K562 (cell line): ENCODE results near the gene CST4. TPM values are rescaled to one million over a fixed set of nuclear protein-coding genes. Genes with fewer than 3 reads are reported as not detected.
A peak's percentile ranks its signal among the peaks of the same experiment; 100 is the strongest.

Experiments
- ATAC-seq: fragments of 200-7000 bp; cut with Tn5 transposase; 3 replicates; pipeline ENCODE4 v1.9.1; 2020; ENCODE audit warnings: moderate library complexity
- BruUV-seq: library from RNA; stranded (reverse); fragments of 400-500 nt; replicated peaks from 2 replicates; lab custom pipeline; 2021; lab: Mats Ljungman, UMichigan
- CTCF ChIA-PET: fragments of 300-600 bp; formaldehyde crosslinking; extraction: SDS; loops from one replicate; lab custom pipeline; 2021; ENCODE audit warnings: low intra/inter-chr PET ratio; lab: Yijun Ruan, JAX
- POLR2A ChIA-PET: fragments of 300-600, 350-650 bp; sonication (Branson Sonifier 250); formaldehyde crosslinking; extraction: SDS; loops from one replicate; lab custom pipeline; 2021; ENCODE audit warnings: antibody characterized with exemption, inconsistent platforms; lab: Yijun Ruan, JAX
- DNase-seq, 4 experiments: peaks; one replicate each; pipeline versions ENCODE4 v3.0.0 to v3.0.0-alpha.2; 2011 to 2018; ENCODE audit warnings: low spot score in 3 of 4, mixed read lengths in 3 of 4; ENCODE audit errors: extremely low read depth in 1 of 4
- FAIRE-seq: peaks from 2 replicates; lab custom pipeline; 2011; peaks lifted over from hg19 to GRCh38; lab: Jason Lieb, UNC
- H2AFZ ChIP-seq: 2 replicates; pipeline ENCODE4 v1.6.0; 2011; ENCODE audit warnings: low read depth, low read length, control low read depth, inconsistent platforms
- H3K27ac ChIP-seq: fragments of 200-600 bp; 3 replicates; pipeline ENCODE4 v1.8.0; 2011; ENCODE audit warnings: low read depth, mild to moderate bottlenecking, control low read depth, inconsistent platforms, low read length, moderate library complexity, mixed read lengths; ENCODE audit errors: extremely low read depth
- H3K27me3 ChIP-seq, 2 experiments: fragments of 300-600 bp in 1 of 2; 2 replicates in 1 of 2; 3 replicates in 1 of 2; pipeline versions ENCODE4 v1.6.0 to v1.8.0; 2011; ENCODE audit warnings: inconsistent platforms in 2 of 2, low read length in 2 of 2, mild to moderate bottlenecking in 1 of 2, mixed read lengths in 1 of 2, moderate library complexity in 1 of 2; ENCODE audit not compliant: control insufficient read depth in 2 of 2, insufficient read depth in 2 of 2
- H3K36me3 ChIP-seq: fragments of 300-600 bp; 3 replicates; pipeline ENCODE4 v1.8.0; 2011; ENCODE audit warnings: mild to moderate bottlenecking, low read length, inconsistent platforms; ENCODE audit not compliant: control insufficient read depth, insufficient read depth
- H3K4me1 ChIP-seq, 2 experiments: fragments of 200-600 bp in 1 of 2; replicated peaks in 1 of 2; 2 replicates in 1 of 2; 3 replicates in 1 of 2; pipeline versions ENCODE4 v1.5.1 to v1.8.0; 2011; ENCODE audit warnings: inconsistent platforms in 2 of 2, low read length in 2 of 2, mild to moderate bottlenecking in 1 of 2, mixed read lengths in 1 of 2, moderate library complexity in 1 of 2; ENCODE audit not compliant: control insufficient read depth in 2 of 2, insufficient read depth in 2 of 2
- H3K4me2 ChIP-seq: 2 replicates; pipeline ENCODE4 v1.6.1; 2011; ENCODE audit warnings: low read length, control low read depth, inconsistent platforms, mixed read lengths; ENCODE audit not compliant: insufficient read depth
- H3K4me3 ChIP-seq: fragments of 200-600 bp; sonication (generic), shearing (Covaris generic); 2 replicates; pipeline ENCODE4 v1.5.1; 2016; ENCODE audit warnings: control low read depth, inconsistent platforms
- H3K79me2 ChIP-seq: fragments of 200-600 bp; 3 replicates; pipeline ENCODE4 v1.8.0; 2011; ENCODE audit warnings: low read length, inconsistent platforms; ENCODE audit not compliant: control insufficient read depth, insufficient read depth
- H3K9ac ChIP-seq, 2 experiments: 2 replicates each; pipeline versions ENCODE4 v1.6.0 to v1.6.1; 2011; ENCODE audit warnings: low read depth in 2 of 2, low read length in 2 of 2, control low read depth in 1 of 2, inconsistent platforms in 1 of 2, mild to moderate bottlenecking in 1 of 2, mixed read lengths in 1 of 2; ENCODE audit not compliant: insufficient read depth in 1 of 2
- H3K9me1 ChIP-seq: one replicate; pipeline ENCODE4 v1.6.0; 2011; ENCODE audit warnings: inconsistent platforms, mild to moderate bottlenecking, low read length, moderate library complexity; ENCODE audit not compliant: control insufficient read depth, insufficient read depth
- H3K9me3 ChIP-seq: replicated peaks from 2 replicates; pipeline ENCODE4 v1.5.1; 2011; ENCODE audit warnings: low read depth, low read length, inconsistent platforms; ENCODE audit not compliant: control insufficient read depth, insufficient read depth
- H4K20me1 ChIP-seq: replicated peaks from 2 replicates; pipeline ENCODE4 v1.6.1; 2011; ENCODE audit warnings: low read length, inconsistent platforms, mixed read lengths; ENCODE audit not compliant: control insufficient read depth, insufficient read depth
- ETV5 ChIP-seq: sonication (generic); formaldehyde crosslinking; IDR thresholded peaks from 2 replicates; pipeline ENCODE4 v1.4.0; 2020; ENCODE audit warnings: low read depth, mild to moderate bottlenecking, missing genetic modification reagents
- NR2C1 ChIP-seq, 2 experiments: fragments of 450-650 bp; IDR thresholded peaks; 2 replicates each; pipeline ENCODE4 v1.6.1; 2017; ENCODE audit warnings: mild to moderate bottlenecking in 2 of 2, antibody characterized with exemption in 1 of 2, inconsistent platforms in 1 of 2, missing compliant biosample characterization in 1 of 2, missing genetic modification characterization in 1 of 2
- TEAD1 ChIP-seq, 2 experiments: fragments of 450-650 bp in 1 of 2; sonication (generic) in 1 of 2; formaldehyde crosslinking; IDR thresholded peaks; 2 replicates each; pipeline versions ENCODE4 v1.4.0 to v1.8.0; 2020 to 2022; ENCODE audit warnings: mild to moderate bottlenecking in 2 of 2, missing genetic modification reagents in 1 of 2
- ZNF12 ChIP-seq: sonication (generic); formaldehyde crosslinking; IDR thresholded peaks from 2 replicates; pipeline ENCODE4 v1.4.0; 2020; ENCODE audit warnings: mild to moderate bottlenecking, missing genetic modification reagents
- ZNF408 ChIP-seq: fragments of 250-450 bp; sonication (Bioruptor Pico); IDR thresholded peaks from 2 replicates; pipeline ENCODE4 v1.4.0; 2020; ENCODE audit warnings: low read depth, mild to moderate bottlenecking, moderate library complexity
- WGBS: fragments of 100-300 bp; shearing (Covaris generic); methylation state at CpG from one replicate; pipeline ENCODE4 v1.1.6; 2016; ENCODE audit warnings: low coverage, mixed read lengths; ENCODE audit not compliant: insufficient coverage; ENCODE audit errors: missing lambda C conversion rate; 5-methylcytosine and 5-hydroxymethylcytosine counted together
- in situ Hi-C: fragments of 300-500 bp; cut with MboI; formaldehyde crosslinking; loops from 4 replicates; pipeline ENCODE4 v1.15.0; 2018; ENCODE audit warnings: inconsistent platforms, mixed read lengths
- intact Hi-C: fragments of 100-400 bp; cut with micrococcal nuclease; formaldehyde crosslinking; loops from 2 replicates; pipeline ENCODE4 v1.14.2; 2022
- polyA plus RNA-seq, 8 experiments: library from polyadenylated mRNA; depleted of rRNA in 4 of 8; stranded (reverse) in 5 of 8; unstranded in 3 of 8; fragments of >200 nt; fragmentation: Nextera tagmentation in 2 of 8; fragmentation: Illumina TruSeq in 1 of 8; extraction: Ambion mirVana in 2 of 8; extraction: Trizol in 1 of 8; gene quantifications; 2 replicates each; pipeline versions ENCODE4 v1.2.1 to v1.2.3, GENCODE V29; 2011 to 2014; ENCODE audit warnings: inconsistent platforms in 1 of 8, missing spikeins in 1 of 8
- total RNA-seq, 7 experiments: library from RNA; depleted of rRNA in 6 of 7; stranded (reverse); fragments of >200 nt in 6 of 7; fragmentation: Illumina TruSeq in 2 of 7; extraction: Trizol in 2 of 7; gene quantifications; 2 replicates each; pipeline versions ENCODE4 v1.2.1 to v1.2.3, GENCODE V29; 2011 to 2021; ENCODE audit warnings: low replicate concordance in 1 of 7
- TF ChIP-seq, protein P1 (sequence below): fragments of 200-800 bp; sonication (Bioruptor generic); IDR thresholded peaks from 2 replicates; pipeline ENCODE4 v1.6.1; 2017; ENCODE audit warnings: missing genetic modification characterization, missing compliant biosample characterization

Gene CST4
- total and polyA plus RNA-seq, 9 of the 15 experiments (the other 6 are each of a cell fraction or from before 2014, with no cell fraction given): not detected

DNA sequence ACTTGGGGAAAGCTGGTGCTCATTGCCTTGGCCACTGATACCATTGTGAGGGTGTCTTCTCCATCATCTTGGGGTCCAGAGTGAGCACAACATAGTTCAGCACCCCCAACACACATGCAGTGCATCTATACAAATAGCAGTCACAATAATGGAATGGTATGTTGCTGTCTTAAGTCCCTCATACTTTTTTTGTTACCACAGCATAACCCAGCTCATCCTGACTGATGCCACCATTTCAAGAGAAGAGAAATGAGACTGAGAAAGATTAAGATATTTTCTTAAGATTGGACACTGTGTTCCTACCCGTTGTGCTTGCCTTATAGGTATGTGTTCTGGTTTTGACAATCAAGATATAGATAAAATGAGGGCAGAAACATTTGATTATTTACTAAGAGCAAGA, 15.6 kb downstream of the CST4 start:
- no peak overlapping the region for H3K9ac ChIP-seq
- no peak overlapping the region for H3K4me3 ChIP-seq
- no TSS peak for BruUV-seq
- H3K36me3 ChIP-seq: no peaks in the 10 kb centered on the region
- no peak overlapping the region for H3K4me2 ChIP-seq
- in situ Hi-C loops (no loop called here), intact Hi-C loops (no loop called here)
- ATAC-seq (no peak), DNase-seq (no peak), FAIRE-seq (no peak)
- no peak for TF ChIP-seq TEAD1 (CRISPR knock-in tag; IDR thresholded peaks at IDR 0.05)
- TF ChIP-seq ZNF12 (CRISPR knock-in tag): peak; percentile 64; the same call in 1 of the 2 replicates
- H3K4me1 ChIP-seq: no peaks in the 10 kb centered on the region
- H3K27me3 ChIP-seq: no peaks in the 10 kb centered on the region
- ChIA-PET POLR2A (no interaction called here), CTCF (no interaction called here)
- no peak overlapping the region for H3K27ac ChIP-seq
- no peaks in the 10 kb centered on the region for H3K9me3 ChIP-seq
- 0% methylated on average over 1 of the region's 1 CpG for whole genome bisulfite sequencing
- H2AFZ ChIP-seq: no peak overlapping the region
- H3K9me1 ChIP-seq: no peaks in the 10 kb centered on the region
- H3K79me2 ChIP-seq: no peaks in the 10 kb centered on the region
- no peaks in the 10 kb centered on the region for H4K20me1 ChIP-seq

DNA sequence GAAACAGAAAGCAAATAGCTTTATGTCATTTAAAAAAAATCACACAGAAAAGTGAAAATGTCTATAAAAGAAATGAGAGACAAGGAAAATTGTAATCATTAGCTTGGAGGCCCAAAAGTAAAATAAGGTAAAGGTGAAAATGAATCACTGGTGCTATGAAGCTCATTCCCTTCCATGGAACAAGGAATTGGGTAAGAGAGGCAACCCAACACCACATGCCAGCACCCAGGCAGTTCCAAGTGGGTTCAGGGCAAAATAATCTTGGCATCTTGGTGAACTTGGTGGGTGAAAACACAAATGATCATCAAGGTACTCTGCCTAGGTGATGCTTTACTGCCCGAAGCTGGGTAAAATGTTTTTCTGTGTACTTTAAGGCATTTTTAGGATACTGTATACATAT, 16.7 kb downstream of the CST4 start:
- FAIRE-seq (no peak), DNase-seq (no peak), ATAC-seq (no peak)
- CTCF ChIA-PET: no interaction called here
- Histone ChIP-seq H3K27ac (no peak overlapping the region), H3K9ac (no peak overlapping the region), H2AFZ (no peak overlapping the region), H3K36me3 (no peaks in the 10 kb centered on the region), H3K79me2 (no peaks in the 10 kb centered on the region), H3K9me3 (no peaks in the 10 kb centered on the region), H3K27me3 (no peaks in the 10 kb centered on the region), H4K20me1 (no peaks in the 10 kb centered on the region), H3K4me3 (no peak overlapping the region), H3K4me1 (no peaks in the 10 kb centered on the region), H3K9me1 (no peaks in the 10 kb centered on the region), H3K4me2 (no peak overlapping the region)
- WGBS: 0% methylated on average over 1 of the region's 1 CpG
- in situ Hi-C loops (no loop called here), intact Hi-C loops (no loop called here)
- BruUV-seq: no TSS peak
- no peak for TF ChIP-seq NR2C1 (IDR thresholded peaks at IDR 0.05)
- no peak for TF ChIP-seq NR2C1 (tag; IDR thresholded peaks at IDR 0.05)
- no peak for TF ChIP-seq ETV5 (CRISPR knock-in tag)
- TF ChIP-seq ZNF408: no peak
- TF ChIP-seq, protein P1, sequence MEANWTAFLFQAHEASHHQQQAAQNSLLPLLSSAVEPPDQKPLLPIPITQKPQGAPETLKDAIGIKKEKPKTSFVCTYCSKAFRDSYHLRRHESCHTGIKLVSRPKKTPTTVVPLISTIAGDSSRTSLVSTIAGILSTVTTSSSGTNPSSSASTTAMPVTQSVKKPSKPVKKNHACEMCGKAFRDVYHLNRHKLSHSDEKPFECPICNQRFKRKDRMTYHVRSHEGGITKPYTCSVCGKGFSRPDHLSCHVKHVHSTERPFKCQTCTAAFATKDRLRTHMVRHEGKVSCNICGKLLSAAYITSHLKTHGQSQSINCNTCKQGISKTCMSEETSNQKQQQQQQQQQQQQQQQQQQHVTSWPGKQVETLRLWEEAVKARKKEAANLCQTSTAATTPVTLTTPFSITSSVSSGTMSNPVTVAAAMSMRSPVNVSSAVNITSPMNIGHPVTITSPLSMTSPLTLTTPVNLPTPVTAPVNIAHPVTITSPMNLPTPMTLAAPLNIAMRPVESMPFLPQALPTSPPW (CRISPR knock-in tag): no peak
- POLR2A ChIA-PET: no interaction called here
